ENCODE data around the gene PLXNA4.

GRCh38 chr7:132135746-132136385, 440.4 kb downstream of the PLXNA4 start:
- TF ChIP-seq, protein P1, sequence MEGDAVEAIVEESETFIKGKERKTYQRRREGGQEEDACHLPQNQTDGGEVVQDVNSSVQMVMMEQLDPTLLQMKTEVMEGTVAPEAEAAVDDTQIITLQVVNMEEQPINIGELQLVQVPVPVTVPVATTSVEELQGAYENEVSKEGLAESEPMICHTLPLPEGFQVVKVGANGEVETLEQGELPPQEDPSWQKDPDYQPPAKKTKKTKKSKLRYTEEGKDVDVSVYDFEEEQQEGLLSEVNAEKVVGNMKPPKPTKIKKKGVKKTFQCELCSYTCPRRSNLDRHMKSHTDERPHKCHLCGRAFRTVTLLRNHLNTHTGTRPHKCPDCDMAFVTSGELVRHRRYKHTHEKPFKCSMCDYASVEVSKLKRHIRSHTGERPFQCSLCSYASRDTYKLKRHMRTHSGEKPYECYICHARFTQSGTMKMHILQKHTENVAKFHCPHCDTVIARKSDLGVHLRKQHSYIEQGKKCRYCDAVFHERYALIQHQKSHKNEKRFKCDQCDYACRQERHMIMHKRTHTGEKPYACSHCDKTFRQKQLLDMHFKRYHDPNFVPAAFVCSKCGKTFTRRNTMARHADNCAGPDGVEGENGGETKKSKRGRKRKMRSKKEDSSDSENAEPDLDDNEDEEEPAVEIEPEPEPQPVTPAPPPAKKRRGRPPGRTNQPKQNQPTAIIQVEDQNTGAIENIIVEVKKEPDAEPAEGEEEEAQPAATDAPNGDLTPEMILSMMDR (IDR thresholded peaks at IDR 0.05; ENCODE audit: insufficient read depth, low read depth, low read length): no peak
- TF ChIP-seq EZH2 (IDR thresholded peaks at IDR 0.05; ENCODE audit: insufficient read depth, low read length): no peak

All from astrocyte (in vitro differentiated cells and primary cell).